Fibroblast of lung (primary cell): Measurements from ENCODE around the gene RHBDL3.

Experiments
- EZH2 ChIP-seq: IDR thresholded peaks from 2 replicates; pipeline ENCODE4 v1.5.1; 2012; ENCODE audit warnings: low read length, control low read depth, mild to moderate bottlenecking; ENCODE audit errors: missing control alignments
- TF ChIP-seq, protein P1 (sequence below), 2 donors: IDR thresholded peaks in 1 of 2; conservative IDR thresholded peaks in 1 of 2; 1 replicate in 1 of 2; 2 replicates in 1 of 2; pipeline ENCODE4 v1.5.1; 2011 to 2012; ENCODE audit warnings: low read length in 2 of 2, control low read depth in 1 of 2, inconsistent platforms in 1 of 2, low read depth in 1 of 2, mild to moderate bottlenecking in 1 of 2

DNA sequence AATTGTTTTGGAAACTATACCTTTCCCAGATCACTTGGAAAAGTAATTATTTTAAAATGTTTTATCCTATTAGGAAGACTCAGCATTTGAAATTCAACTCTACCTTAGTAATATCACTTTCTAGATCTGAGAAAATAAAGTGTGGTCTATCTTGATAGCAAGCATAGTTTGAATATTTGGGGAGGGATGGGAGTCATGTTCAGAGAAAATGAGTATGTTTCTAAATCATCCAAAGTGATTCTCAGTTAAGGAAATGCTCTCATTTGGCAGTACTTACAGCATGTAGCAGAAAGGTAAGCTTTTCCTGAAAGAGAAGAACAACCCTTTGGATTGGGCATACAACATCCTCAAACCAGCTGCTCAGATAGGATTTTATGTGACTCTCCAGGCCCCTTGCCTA, 69.4 kb downstream of the RHBDL3 start:
- TF ChIP-seq, protein P1, sequence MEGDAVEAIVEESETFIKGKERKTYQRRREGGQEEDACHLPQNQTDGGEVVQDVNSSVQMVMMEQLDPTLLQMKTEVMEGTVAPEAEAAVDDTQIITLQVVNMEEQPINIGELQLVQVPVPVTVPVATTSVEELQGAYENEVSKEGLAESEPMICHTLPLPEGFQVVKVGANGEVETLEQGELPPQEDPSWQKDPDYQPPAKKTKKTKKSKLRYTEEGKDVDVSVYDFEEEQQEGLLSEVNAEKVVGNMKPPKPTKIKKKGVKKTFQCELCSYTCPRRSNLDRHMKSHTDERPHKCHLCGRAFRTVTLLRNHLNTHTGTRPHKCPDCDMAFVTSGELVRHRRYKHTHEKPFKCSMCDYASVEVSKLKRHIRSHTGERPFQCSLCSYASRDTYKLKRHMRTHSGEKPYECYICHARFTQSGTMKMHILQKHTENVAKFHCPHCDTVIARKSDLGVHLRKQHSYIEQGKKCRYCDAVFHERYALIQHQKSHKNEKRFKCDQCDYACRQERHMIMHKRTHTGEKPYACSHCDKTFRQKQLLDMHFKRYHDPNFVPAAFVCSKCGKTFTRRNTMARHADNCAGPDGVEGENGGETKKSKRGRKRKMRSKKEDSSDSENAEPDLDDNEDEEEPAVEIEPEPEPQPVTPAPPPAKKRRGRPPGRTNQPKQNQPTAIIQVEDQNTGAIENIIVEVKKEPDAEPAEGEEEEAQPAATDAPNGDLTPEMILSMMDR (conservative IDR thresholded peaks at IDR 0.05 in 1 of 2, IDR thresholded peaks at IDR 0.05 in 1 of 2; ENCODE audit: low read depth in 1 of 2, low read length in 2 of 2), result no peak
- no peak for TF ChIP-seq EZH2
